G401 (cell line): ENCODE measurements around the gene EMSY. TPM values are rescaled to one million over a fixed set of nuclear protein-coding genes. Genes with fewer than 3 reads are reported as not detected.
"Not testable (repeated sequence)": the region's sequence is repeated elsewhere in the genome, so short reads cannot be mapped to it uniquely, and the experiment has no call there.

Experiments used
- DNase-seq: peaks from one replicate; pipeline ENCODE4 v3.0.0-alpha.2; 2015; ENCODE audit warnings: low spot score
- in situ Hi-C: cut with HindIII; loops from 2 replicates; pipeline ENCODE4 v1.10.0; 2016; ENCODE audit warnings: low sequenced_read_pairs, mixed read lengths
- total RNA-seq: library from RNA; depleted of rRNA; stranded (reverse); fragments of >200 nt; shearing (Covaris generic); gene quantifications from 2 replicates; pipeline ENCODE4 v1.2.3, GENCODE V29; 2014; rRNA removed

The EMSY gene
- total RNA-seq, result 6.3 and 12.8 TPM in 2 replicates

- in situ Hi-C loops, result loop anchor here (10.0 kb wide), 1 partner anchor 60 kb away; the partner anchor contains the start of genes GVQW3 and THAP12
- peak; percentile 100 for DNase-seq
These were observed at the start of gene EMSY for GRCh38 chr11:76444384-76445120. TSS of gene EMSY (plus strand) at chr11:76445018. CDS start at chr11:76446939, 1,921 bp downstream.

GRCh38 chr11:76395296-76395695, 49.5 kb upstream of the EMSY start:
- in situ Hi-C loops, result no loop called here
- peak; percentile 66 for DNase-seq

- no peak for DNase-seq
- in situ Hi-C loops, result no loop called here
These were observed 47.4 kb upstream of the EMSY start for GRCh38 chr11:76397383-76397782.

- DNase-seq, result no peak
- in situ Hi-C loops, result no loop called here
These were observed 43.9 kb upstream of the EMSY start for GRCh38 chr11:76400967-76401366.

- DNase-seq, in situ Hi-C loops: not testable (repeated sequence)
These were observed 43.3 kb upstream of the EMSY start for GRCh38 chr11:76401484-76401883.

GRCh38 chr11:76406359-76406758, 38.5 kb upstream of the EMSY start:
- in situ Hi-C loops, result no loop called here
- no peak for DNase-seq

- in situ Hi-C loops, result no loop called here
These were observed 36.5 kb upstream of the EMSY start for GRCh38 chr11:76408171-76408965.

GRCh38 chr11:76410851-76411357, 33.9 kb upstream of the EMSY start:
- in situ Hi-C loops, result no loop called here
- DNase-seq, result no peak

More at GRCh38 chr11:76408171-76408965, 36.5 kb upstream of the EMSY start:
- DNase-seq, result peak; percentile 33

GRCh38 chr11:76415073-76415472, 29.7 kb upstream of the EMSY start:
- in situ Hi-C loops, result no loop called here
- no peak for DNase-seq

GRCh38 chr11:76419896-76420295, 24.9 kb upstream of the EMSY start:
- in situ Hi-C loops, result no loop called here
- no peak for DNase-seq

- no peak for DNase-seq
- in situ Hi-C loops, result no loop called here
These were observed 20.4 kb upstream of the EMSY start for GRCh38 chr11:76424379-76424778.

- DNase-seq, result no peak
- in situ Hi-C loops, result no loop called here
These were observed 19.9 kb upstream of the EMSY start for GRCh38 chr11:76424891-76425290.

- no peak for DNase-seq
- in situ Hi-C loops, result no loop called here
These were observed 18.2 kb upstream of the EMSY start for GRCh38 chr11:76426660-76427059.

GRCh38 chr11:76436020-76436419, 8.8 kb upstream of the EMSY start:
- DNase-seq, result no peak
- in situ Hi-C loops, result no loop called here

GRCh38 chr11:76443268-76443980, 1.4 kb upstream of the EMSY start:
- in situ Hi-C loops, result loop anchor here (10.0 kb wide), 1 partner anchor 59 kb away; the partner anchor contains the start of genes GVQW3 and THAP12
- DNase-seq, result peak; percentile 3

GRCh38 chr11:76444065-76444383, 794 bp upstream of the EMSY start:
- in situ Hi-C loops, result loop anchor here (10.0 kb wide), 1 partner anchor 59 kb away; the partner anchor contains the start of genes GVQW3 and THAP12
- no peak for DNase-seq

GRCh38 chr11:76445121-76446084, 585 bp downstream of the EMSY start:
- in situ Hi-C loops, result loop anchor here (10.0 kb wide), 1 partner anchor 61 kb away; the partner anchor contains the start of genes GVQW3 and THAP12
- peak; percentile 76 for DNase-seq

GRCh38 chr11:76448506-76448905, 3.7 kb downstream of the EMSY start:
- DNase-seq, result no peak
- in situ Hi-C loops, result loop anchor here (10.0 kb wide), 1 partner anchor 64 kb away; the partner anchor contains the start of genes GVQW3 and THAP12
